SK-N-MC (cell line): ENCODE data around the gene CDK13.

Experiments
- DNase-seq: peaks from one replicate; pipeline ENCODE4 v3.0.0-alpha.2; 2011; ENCODE audit warnings: low read depth, low spot score
- H3K27ac ChIP-seq: fragments of 200-600 bp; sonication (generic); 2 replicates; pipeline ENCODE4 v1.5.1; 2016; ENCODE audit warnings: mixed run types
- H3K36me3 ChIP-seq: fragments of 200-600 bp; sonication (generic); 2 replicates; pipeline ENCODE4 v1.6.1; 2017; ENCODE audit warnings: antibody characterized with exemption, low read length, mixed read lengths; ENCODE audit not compliant: insufficient read depth
- H3K4me3 ChIP-seq: fragments of 200-600 bp; sonication (generic); 2 replicates; pipeline ENCODE4 v1.5.1; 2016
- H3K9ac ChIP-seq: fragments of 200-600 bp; sonication (generic); 2 replicates; pipeline ENCODE4 v1.8.0; 2017; ENCODE audit warnings: mixed run types, mixed read lengths; ENCODE audit not compliant: insufficient read length
- H3K9me3 ChIP-seq: fragments of 200-600 bp; sonication (generic); 2 replicates; pipeline ENCODE4 v1.6.1; 2017; ENCODE audit warnings: low read depth, mild to moderate bottlenecking, antibody characterized with exemption, low read length, moderate library complexity, mixed read lengths
- EZH2 ChIP-seq: fragments of 200-600 bp; sonication (generic); IDR thresholded peaks from one replicate; pipeline ENCODE4 v1.6.1; 2017; ENCODE audit warnings: antibody characterized with exemption
- FOXP2 ChIP-seq: optimal IDR thresholded peaks from 2 replicates; pipeline ENCODE3; 2011; ENCODE audit warnings: mild to moderate bottlenecking, moderate library complexity; ENCODE audit not compliant: insufficient read depth; ENCODE audit errors: extremely low read length, control extremely low read depth
- POLR2AphosphoS5 ChIP-seq: IDR thresholded peaks from 2 replicates; pipeline ENCODE4 v1.6.1; 2012; ENCODE audit warnings: mild to moderate bottlenecking, low read depth, low read length, borderline replicate concordance

Gene CDK13

DNA sequence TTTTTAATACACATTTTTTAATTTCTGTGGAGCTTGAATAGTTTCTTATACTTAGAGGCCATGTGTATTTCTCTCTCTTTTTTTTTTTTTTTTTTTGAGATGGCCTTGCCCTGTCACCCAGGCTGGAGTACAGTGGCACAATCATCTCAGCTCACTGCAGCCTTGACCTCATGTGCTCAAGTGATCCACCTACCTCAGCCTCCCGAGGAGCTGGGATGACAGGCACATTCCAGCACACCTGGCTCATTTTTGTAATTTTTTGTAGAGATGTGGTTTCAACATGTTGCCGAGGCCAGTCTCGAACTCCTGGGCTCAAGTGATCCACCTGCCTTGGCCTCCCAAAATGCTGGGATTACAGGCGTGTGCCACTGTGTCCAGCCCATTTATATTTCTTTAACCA is 64.3 kb downstream of the CDK13 start:
- H3K36me3 ChIP-seq, result peaks cover 21% of the 10 kb centered on the region

DNA sequence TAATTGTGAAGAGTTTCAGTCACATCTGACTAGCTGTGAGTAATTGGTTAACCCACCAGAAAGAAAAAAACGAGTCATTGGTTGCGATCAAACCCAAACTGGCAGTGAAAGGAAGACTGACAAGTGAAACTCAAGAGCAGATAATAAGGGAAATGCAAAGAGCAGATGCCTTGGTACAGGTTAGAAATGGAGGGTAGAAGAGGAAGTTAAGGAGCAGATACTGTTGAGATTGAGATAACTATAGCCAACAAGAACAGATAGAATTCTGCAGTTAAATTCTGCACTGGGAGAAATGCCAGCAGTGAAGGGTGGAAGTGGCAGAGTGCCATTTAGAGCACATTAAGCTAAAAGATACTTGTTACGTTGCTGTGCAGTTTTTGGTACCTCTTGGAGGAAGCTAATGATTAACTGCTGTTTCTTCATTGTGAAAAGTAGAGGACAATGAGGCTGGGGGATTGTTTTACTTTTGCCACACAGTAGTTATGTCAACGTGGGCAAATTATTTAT is 65.8 kb downstream of the CDK13 start:
- Histone ChIP-seq H3K9me3 (no peaks in the 10 kb centered on the region), H3K4me3 (no peak overlapping the region), H3K27ac (peak overlapping the region; percentile 71), H3K36me3 (peaks cover 21% of the 10 kb centered on the region), H3K9ac (no peak overlapping the region)
- TF ChIP-seq EZH2 (no peak), FOXP2 (no peak), POLR2AphosphoS5 (no peak)
- DNase-seq, result peak; percentile 22

More for the DNA sequence above, 64.3 kb downstream of the CDK13 start:
- Histone ChIP-seq H3K9me3 (no peaks in the 10 kb centered on the region), H3K4me3 (no peak overlapping the region), H3K27ac (no peak overlapping the region), H3K9ac (no peak overlapping the region)
- TF ChIP-seq EZH2 (no peak), FOXP2 (no peak), POLR2AphosphoS5 (no peak)
- no peak for DNase-seq

DNA sequence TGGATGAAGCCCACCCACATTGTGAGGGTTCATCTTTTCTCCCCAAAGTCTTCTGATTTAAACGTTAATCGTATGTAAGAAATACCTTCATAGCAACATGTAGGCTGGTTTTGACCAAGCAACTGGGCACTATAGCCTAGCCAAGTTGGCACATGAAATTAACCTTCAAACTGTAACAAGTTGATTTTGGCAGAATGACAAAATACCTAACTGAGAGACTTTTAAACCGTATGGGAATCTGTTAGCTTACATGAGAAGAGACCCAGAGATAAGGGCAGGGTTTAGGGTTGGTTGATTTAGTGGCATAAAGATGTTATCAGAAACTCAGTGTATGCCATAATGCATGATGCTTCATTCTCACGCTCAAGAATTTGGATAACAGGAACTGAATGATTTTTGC is 69.5 kb downstream of the CDK13 start:
- no peaks in the 10 kb centered on the region for H3K9me3 ChIP-seq
- H3K36me3 ChIP-seq, result peaks cover 32% of the 10 kb centered on the region
- H3K27ac ChIP-seq, result no peak overlapping the region
- no peak overlapping the region for H3K9ac ChIP-seq
- DNase-seq, result no peak
- H3K4me3 ChIP-seq, result no peak overlapping the region
- no peak for TF ChIP-seq FOXP2
- no peak for TF ChIP-seq POLR2AphosphoS5
- TF ChIP-seq EZH2, result no peak

DNA sequence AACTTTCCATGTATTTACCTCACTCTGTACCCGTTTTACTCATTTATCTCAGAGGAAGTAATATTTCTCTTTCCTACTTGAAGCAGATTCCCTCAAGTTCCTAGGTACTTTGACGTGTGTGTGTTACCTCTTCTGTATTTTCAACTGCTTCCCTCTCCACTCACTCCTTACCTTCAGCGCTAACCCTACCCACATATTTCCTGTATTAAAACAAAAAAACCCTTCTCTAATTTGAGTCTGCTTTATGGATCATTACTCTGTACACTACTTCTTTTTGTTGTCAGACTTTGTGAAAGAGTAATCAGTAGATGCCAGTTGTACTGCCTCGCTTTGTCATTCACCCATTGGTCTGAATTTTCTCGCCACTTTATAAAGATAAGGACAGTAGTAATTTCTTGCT is 74.0 kb downstream of the CDK13 start:
- DNase-seq, result no peak
- Histone ChIP-seq H3K27ac (no peak overlapping the region), H3K36me3 (peaks cover 28% of the 10 kb centered on the region), H3K9me3 (no peaks in the 10 kb centered on the region), H3K4me3 (no peak overlapping the region), H3K9ac (no peak overlapping the region)
- TF ChIP-seq POLR2AphosphoS5 (no peak), FOXP2 (no peak), EZH2 (no peak)

DNA sequence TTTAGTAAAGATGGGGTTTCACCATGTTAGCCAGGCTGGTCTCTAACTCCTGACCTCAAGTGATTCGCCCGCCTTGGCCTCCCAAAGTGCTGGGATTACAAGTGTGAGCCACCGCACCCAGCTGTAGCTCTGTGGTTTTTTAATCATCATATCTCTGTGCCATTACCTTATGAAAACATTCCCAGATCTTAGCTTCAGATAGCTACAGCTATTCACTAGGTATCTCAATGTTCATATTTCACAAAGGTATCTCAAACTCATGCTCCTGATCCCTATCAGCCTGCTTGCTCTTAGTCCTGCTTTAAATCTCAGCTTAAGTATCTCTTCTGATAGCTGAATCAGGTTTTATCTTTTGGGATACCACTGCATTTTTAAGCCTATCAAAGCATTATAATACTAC is 74.8 kb downstream of the CDK13 start:
- Histone ChIP-seq H3K4me3 (no peak overlapping the region), H3K27ac (no peak overlapping the region), H3K36me3 (peaks cover 24% of the 10 kb centered on the region; the same call in 1 of the 2 replicates), H3K9ac (no peak overlapping the region), H3K9me3 (no peaks in the 10 kb centered on the region)
- no peak for TF ChIP-seq POLR2AphosphoS5
- TF ChIP-seq FOXP2, result no peak
- no peak for TF ChIP-seq EZH2
- no peak for DNase-seq

DNA sequence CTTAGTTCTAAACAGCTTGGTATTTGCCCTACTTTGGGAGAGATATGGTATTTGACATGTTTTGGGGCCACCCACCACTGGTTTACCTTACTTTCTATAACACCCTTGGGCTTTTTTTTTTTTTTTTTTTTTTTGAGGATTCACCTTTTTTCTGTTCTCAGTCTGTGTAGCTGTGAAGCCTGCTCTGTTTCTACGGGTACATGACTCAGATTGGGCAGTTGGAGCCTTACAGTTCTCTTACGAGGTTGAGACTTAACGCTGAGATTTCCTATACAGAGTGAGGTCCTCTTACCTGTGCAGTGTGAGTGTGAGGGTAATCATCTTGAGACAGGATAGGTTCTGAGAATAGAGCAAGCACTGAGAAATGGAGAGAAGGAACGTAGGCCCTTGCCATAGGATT is 77.5 kb downstream of the CDK13 start:
- no peaks in the 10 kb centered on the region for H3K9me3 ChIP-seq
- H3K4me3 ChIP-seq, result no peak overlapping the region
- DNase-seq, result no peak
- TF ChIP-seq FOXP2 (no peak), POLR2AphosphoS5 (no peak), EZH2 (no peak)
- H3K27ac ChIP-seq, result no peak overlapping the region
- peaks cover 26% of the 10 kb centered on the region; the same call in 1 of the 2 replicates for H3K36me3 ChIP-seq
- H3K9ac ChIP-seq, result no peak overlapping the region

DNA sequence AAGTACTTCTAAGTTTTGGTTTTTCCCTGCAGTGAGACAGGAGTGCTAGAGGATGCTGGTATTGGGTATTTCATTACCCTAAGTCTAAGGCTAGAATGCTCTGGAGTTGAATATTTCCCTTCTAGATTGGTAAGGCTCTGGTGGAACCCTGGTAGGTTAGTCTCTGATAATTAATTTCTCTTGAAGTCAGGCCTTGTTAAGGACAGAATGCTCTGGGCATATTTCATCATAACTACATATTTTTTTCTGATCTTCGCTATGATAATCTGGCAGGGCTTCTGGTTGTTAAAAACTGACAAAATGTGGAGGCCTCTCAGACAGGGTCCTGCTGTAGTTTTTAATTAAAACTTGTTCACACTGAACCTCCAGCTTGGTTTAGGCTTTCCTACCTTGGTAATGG is 83.8 kb downstream of the CDK13 start:
- H3K36me3 ChIP-seq, result peaks cover 21% of the 10 kb centered on the region
- H3K9ac ChIP-seq, result no peak overlapping the region
- H3K27ac ChIP-seq, result peak overlapping the region; percentile 54; the same call in 1 of the 2 replicates
- DNase-seq, result no peak
- TF ChIP-seq POLR2AphosphoS5, result no peak
- no peaks in the 10 kb centered on the region for H3K9me3 ChIP-seq
- no peak overlapping the region for H3K4me3 ChIP-seq

DNA sequence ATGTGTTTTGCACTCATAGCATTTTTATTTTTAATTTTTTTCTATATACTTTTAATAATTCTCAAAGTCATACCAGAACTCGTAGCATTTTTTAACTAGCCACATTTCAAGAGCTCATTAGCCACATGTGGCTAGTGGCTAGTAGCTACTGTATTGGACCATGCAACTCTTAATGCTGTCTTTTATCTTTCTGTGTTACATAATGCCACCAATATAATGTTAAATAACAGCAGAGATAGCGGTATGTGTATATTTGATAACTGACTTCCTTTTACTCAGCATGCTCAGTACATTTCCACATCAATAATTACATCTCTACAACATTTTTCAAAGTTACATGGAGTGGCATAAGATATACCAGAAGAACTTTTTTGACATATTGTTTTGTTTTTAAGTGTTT is 91.4 kb downstream of the CDK13 start:
- no peak for DNase-seq
- Histone ChIP-seq H3K27ac (0 out of 2 replicates have a peak overlapping the region, but pooled peaks have one; percentile 17), H3K4me3 (no peak overlapping the region), H3K9ac (no peak overlapping the region), H3K36me3 (no peaks in the 10 kb centered on the region; the same call in none of the 2 replicates), H3K9me3 (no peaks in the 10 kb centered on the region)
- no peak for TF ChIP-seq EZH2

DNA sequence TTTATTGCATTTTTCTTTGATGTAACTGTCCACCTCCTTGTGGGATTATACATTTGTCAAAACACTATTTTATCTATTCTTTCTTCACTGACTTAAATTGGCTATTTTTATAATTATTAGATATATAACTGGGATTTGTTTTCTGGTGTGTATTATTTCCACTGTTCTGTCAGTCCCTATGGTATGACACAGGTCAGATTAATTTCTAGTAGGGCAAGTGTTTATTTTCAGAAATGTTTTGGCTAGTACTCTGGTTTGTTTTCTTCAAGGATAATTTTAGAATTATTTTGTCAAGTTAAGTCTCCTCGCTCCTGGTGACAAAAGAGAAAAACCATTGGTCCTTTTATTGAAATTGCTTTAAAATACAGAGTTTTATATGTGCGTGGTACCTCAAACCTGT is 93.1 kb downstream of the CDK13 start:
- no peak for DNase-seq
- TF ChIP-seq POLR2AphosphoS5 (no peak), FOXP2 (no peak), EZH2 (no peak)
- no peaks in the 10 kb centered on the region for H3K9me3 ChIP-seq
- H3K36me3 ChIP-seq, result no peaks in the 10 kb centered on the region; the same call in none of the 2 replicates
- no peak overlapping the region for H3K4me3 ChIP-seq
- no peak overlapping the region for H3K27ac ChIP-seq
- no peak overlapping the region for H3K9ac ChIP-seq

DNA sequence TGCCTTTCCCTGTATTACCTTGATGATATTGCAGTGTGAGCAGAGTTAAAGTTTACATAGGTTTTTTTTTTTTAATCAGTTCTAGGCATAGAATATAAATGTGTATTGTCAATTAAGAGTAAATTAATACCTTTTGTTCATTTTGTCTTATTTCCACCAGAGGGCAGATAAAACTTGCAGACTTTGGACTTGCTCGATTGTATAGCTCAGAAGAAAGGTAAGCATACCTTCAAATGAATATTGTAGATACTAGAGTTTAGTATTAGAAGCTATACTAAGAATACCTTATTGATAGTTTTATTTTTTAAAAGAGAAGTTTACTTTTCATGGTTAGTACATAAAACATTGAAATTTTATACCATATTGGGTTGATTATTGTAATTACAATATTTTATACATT is 97.6 kb downstream of the CDK13 start:
- no peak for TF ChIP-seq FOXP2
- no peak for TF ChIP-seq EZH2
- TF ChIP-seq POLR2AphosphoS5, result no peak
- Histone ChIP-seq H3K27ac (no peak overlapping the region; the same call in 1 of the 2 replicates), H3K9me3 (no peaks in the 10 kb centered on the region), H3K36me3 (peaks cover under 1% of the 10 kb centered on the region), H3K4me3 (no peak overlapping the region), H3K9ac (no peak overlapping the region)
- DNase-seq, result no peak
